Chondrocyte (in vitro differentiated cells): ENCODE measurements around the gene TMEM184A. TPM values are rescaled to one million over a fixed set of nuclear protein-coding genes. Genes with fewer than 3 reads are reported as not detected.

Experiments used
- DNase-seq: peaks from one replicate; pipeline ENCODE4 v3.0.0; 2021; ENCODE audit warnings: mixed read lengths, low spot score
- H3K27ac Mint-ChIP-seq: one replicate; pipeline ENCODE4 v1.8.0; 2021; ENCODE audit warnings: mild to moderate bottlenecking, moderate library complexity, mixed read lengths; ENCODE audit not compliant: unreplicated experiment
- H3K27me3 Mint-ChIP-seq: 2 replicates; pipeline ENCODE4 v1.8.0; 2021; ENCODE audit warnings: low read depth, mixed read lengths
- H3K36me3 Mint-ChIP-seq: 2 replicates; pipeline ENCODE4 v1.8.0; 2021; ENCODE audit warnings: low read depth, mixed read lengths
- H3K4me1 Mint-ChIP-seq: 2 replicates; pipeline ENCODE4 v1.8.0; 2021; ENCODE audit warnings: low read depth, mild to moderate bottlenecking, mixed read lengths
- H3K4me3 Mint-ChIP-seq: one replicate; pipeline ENCODE4 v1.8.0; 2021; ENCODE audit warnings: mild to moderate bottlenecking, moderate library complexity, mixed read lengths; ENCODE audit not compliant: unreplicated experiment
- H3K9me3 Mint-ChIP-seq: 2 replicates; pipeline ENCODE4 v1.8.0; 2021; ENCODE audit warnings: low read depth, mixed read lengths
- CTCF ChIP-seq: fragments of 200-600 bp; sonication (generic); IDR thresholded peaks from 2 replicates; pipeline ENCODE4 v1.5.0; 2021; ENCODE audit warnings: antibody characterized with exemption, mild to moderate bottlenecking, moderate library complexity
- long read RNA-seq: library from polyadenylated mRNA; stranded (forward); transcript quantifications from one replicate; pipeline ENCODE4 v2.0.0, GENCODE V29; 2021
- total RNA-seq: library from RNA; stranded (reverse); gene quantifications from 3 replicates; pipeline ENCODE4 v1.2.1, GENCODE V29; 2021

TMEM184A gene
- total RNA-seq: 0.07 to 0.22 TPM (median 0.15 TPM) in 3 replicates
- long read RNA-seq, partial matches to known transcripts: 0 of 1 reads
- long read RNA-seq, other reads (novel, unspliced or antisense): 1 of 1 reads

- no peak for DNase-seq
- Mint-ChIP-seq H3K27ac (peak within 1 kb of the TSS; percentile 41), H3K4me1 (peaks cover 13% of the 10 kb centered on the region), H3K36me3 (no peaks in the 10 kb centered on the region), H3K9me3 (no peaks in the 10 kb centered on the region), H3K27me3 (no peaks in the 10 kb centered on the region), H3K4me3 (no peak within 1 kb of the TSS)
- TF ChIP-seq CTCF: peak; percentile 70
Observed at GRCh38 chr7:1555813-1556543, at the start of gene TMEM184A. TSS of gene TMEM184A (minus strand) at chr7:1556205. CDS start at chr7:1555484, 721 bp downstream.

GRCh38 chr7:1604383-1604782 is 48.4 kb upstream of the TMEM184A start:
- no peak for TF ChIP-seq CTCF
- DNase-seq: no peak
- Mint-ChIP-seq H3K4me3 (no peak overlapping the region), H3K36me3 (no peaks in the 10 kb centered on the region), H3K4me1 (no peaks in the 10 kb centered on the region), H3K27me3 (peaks cover 39% of the 10 kb centered on the region), H3K9me3 (no peaks in the 10 kb centered on the region), H3K27ac (no peak overlapping the region)

GRCh38 chr7:1603346-1604225 is 47.6 kb upstream of the TMEM184A start:
- peaks cover 38% of the 10 kb centered on the region for H3K27me3 Mint-ChIP-seq
- no peaks in the 10 kb centered on the region for H3K4me1 Mint-ChIP-seq
- no peaks in the 10 kb centered on the region for H3K9me3 Mint-ChIP-seq
- TF ChIP-seq CTCF: no peak
- DNase-seq: no peak
- no peaks in the 10 kb centered on the region for H3K36me3 Mint-ChIP-seq
- H3K27ac Mint-ChIP-seq: no peak overlapping the region
- no peak overlapping the region for H3K4me3 Mint-ChIP-seq

GRCh38 chr7:1602386-1602785 is 46.4 kb upstream of the TMEM184A start:
- no peak for TF ChIP-seq CTCF
- H3K36me3 Mint-ChIP-seq: no peaks in the 10 kb centered on the region
- H3K4me1 Mint-ChIP-seq: no peaks in the 10 kb centered on the region
- H3K4me3 Mint-ChIP-seq: no peak overlapping the region
- H3K27ac Mint-ChIP-seq: no peak overlapping the region
- peaks cover 39% of the 10 kb centered on the region for H3K27me3 Mint-ChIP-seq
- H3K9me3 Mint-ChIP-seq: no peaks in the 10 kb centered on the region
- no peak for DNase-seq

GRCh38 chr7:1601956-1602355 is 46.0 kb upstream of the TMEM184A start:
- Mint-ChIP-seq H3K4me1 (no peaks in the 10 kb centered on the region), H3K9me3 (no peaks in the 10 kb centered on the region), H3K4me3 (no peak overlapping the region), H3K27ac (no peak overlapping the region), H3K36me3 (no peaks in the 10 kb centered on the region), H3K27me3 (peaks cover 39% of the 10 kb centered on the region)
- no peak for DNase-seq
- no peak for TF ChIP-seq CTCF
